ENCODE data around the gene MOGAT2. TPM values are rescaled to one million over a fixed set of nuclear protein-coding genes. Genes with fewer than 3 reads are reported as not detected.

Gene MOGAT2
- total RNA-seq, 1 experiment from 2014 or later: 0.08 TPM

DNA sequence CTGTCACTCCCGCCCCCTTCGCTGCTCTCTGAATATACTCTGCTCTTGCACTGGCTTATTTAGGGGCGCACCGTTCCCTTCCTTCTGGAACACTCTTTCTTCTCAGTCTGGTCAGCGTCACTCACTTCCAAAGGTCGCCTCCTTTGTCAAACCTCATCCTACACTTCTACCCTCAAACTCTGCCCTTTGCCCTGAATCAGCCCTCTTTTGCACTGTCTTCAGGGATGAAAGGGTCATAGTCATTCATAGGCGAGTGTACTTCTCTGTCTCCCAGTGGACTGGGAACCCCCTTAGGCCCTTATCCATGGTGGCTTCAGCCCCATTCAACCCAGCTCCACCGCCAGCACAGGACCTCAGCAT, 15.4 kb downstream of the MOGAT2 start:
- DNase-seq (ENCODE audit: low read depth, low spot score) (no peak), ATAC-seq (no peak)
- Histone ChIP-seq H3K4me3 (ENCODE audit: low read depth in 2 of 2, low read length in 2 of 2) (no peak overlapping the region), H3K27ac (ENCODE audit: low read length) (no peak overlapping the region), H3K4me1 (ENCODE audit: control insufficient read depth, insufficient read depth, low read length) (no peaks in the 10 kb centered on the region), H3K27me3 (ENCODE audit: control insufficient read depth, insufficient read depth, low read length) (peaks cover 19% of the 10 kb centered on the region), H3K9me3 (ENCODE audit: control insufficient read depth, insufficient read depth, low read depth, low read length) (no peaks in the 10 kb centered on the region), H3K36me3 (ENCODE audit: control insufficient read depth, insufficient read depth, low read length) (no peaks in the 10 kb centered on the region)
- intact Hi-C loops (cut with micrococcal nuclease; ENCODE audit: unreplicated experiment) (no loop called here), in situ Hi-C loops (cut with HindIII; ENCODE audit: low pct_unique_long_range_greater_than_20kb, low sequenced_read_pairs) (no loop called here)
- no TSS peak for BruUV-seq (replicated peaks)
- TF ChIP-seq, protein P1, sequence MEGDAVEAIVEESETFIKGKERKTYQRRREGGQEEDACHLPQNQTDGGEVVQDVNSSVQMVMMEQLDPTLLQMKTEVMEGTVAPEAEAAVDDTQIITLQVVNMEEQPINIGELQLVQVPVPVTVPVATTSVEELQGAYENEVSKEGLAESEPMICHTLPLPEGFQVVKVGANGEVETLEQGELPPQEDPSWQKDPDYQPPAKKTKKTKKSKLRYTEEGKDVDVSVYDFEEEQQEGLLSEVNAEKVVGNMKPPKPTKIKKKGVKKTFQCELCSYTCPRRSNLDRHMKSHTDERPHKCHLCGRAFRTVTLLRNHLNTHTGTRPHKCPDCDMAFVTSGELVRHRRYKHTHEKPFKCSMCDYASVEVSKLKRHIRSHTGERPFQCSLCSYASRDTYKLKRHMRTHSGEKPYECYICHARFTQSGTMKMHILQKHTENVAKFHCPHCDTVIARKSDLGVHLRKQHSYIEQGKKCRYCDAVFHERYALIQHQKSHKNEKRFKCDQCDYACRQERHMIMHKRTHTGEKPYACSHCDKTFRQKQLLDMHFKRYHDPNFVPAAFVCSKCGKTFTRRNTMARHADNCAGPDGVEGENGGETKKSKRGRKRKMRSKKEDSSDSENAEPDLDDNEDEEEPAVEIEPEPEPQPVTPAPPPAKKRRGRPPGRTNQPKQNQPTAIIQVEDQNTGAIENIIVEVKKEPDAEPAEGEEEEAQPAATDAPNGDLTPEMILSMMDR (IDR thresholded peaks at IDR 0.05): no peak
- TF ChIP-seq, protein P2, sequence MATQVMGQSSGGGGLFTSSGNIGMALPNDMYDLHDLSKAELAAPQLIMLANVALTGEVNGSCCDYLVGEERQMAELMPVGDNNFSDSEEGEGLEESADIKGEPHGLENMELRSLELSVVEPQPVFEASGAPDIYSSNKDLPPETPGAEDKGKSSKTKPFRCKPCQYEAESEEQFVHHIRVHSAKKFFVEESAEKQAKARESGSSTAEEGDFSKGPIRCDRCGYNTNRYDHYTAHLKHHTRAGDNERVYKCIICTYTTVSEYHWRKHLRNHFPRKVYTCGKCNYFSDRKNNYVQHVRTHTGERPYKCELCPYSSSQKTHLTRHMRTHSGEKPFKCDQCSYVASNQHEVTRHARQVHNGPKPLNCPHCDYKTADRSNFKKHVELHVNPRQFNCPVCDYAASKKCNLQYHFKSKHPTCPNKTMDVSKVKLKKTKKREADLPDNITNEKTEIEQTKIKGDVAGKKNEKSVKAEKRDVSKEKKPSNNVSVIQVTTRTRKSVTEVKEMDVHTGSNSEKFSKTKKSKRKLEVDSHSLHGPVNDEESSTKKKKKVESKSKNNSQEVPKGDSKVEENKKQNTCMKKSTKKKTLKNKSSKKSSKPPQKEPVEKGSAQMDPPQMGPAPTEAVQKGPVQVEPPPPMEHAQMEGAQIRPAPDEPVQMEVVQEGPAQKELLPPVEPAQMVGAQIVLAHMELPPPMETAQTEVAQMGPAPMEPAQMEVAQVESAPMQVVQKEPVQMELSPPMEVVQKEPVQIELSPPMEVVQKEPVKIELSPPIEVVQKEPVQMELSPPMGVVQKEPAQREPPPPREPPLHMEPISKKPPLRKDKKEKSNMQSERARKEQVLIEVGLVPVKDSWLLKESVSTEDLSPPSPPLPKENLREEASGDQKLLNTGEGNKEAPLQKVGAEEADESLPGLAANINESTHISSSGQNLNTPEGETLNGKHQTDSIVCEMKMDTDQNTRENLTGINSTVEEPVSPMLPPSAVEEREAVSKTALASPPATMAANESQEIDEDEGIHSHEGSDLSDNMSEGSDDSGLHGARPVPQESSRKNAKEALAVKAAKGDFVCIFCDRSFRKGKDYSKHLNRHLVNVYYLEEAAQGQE (IDR thresholded peaks at IDR 0.05; ENCODE audit: insufficient read depth in 1 of 2, low read depth in 2 of 2, low read length in 1 of 2): no peak
- TF ChIP-seq TCF7L2 (IDR thresholded peaks at IDR 0.05; ENCODE audit: low read depth, low read length) (no peak), POLR2AphosphoS5 (IDR thresholded peaks at IDR 0.05; ENCODE audit: low read depth, low read length) (no peak), SIN3A (IDR thresholded peaks at IDR 0.05; ENCODE audit: borderline replicate concordance, insufficient read depth, low read depth, low read length) (no peak)
- ChIA-PET CTCF (no interaction called here), POLR2A (no interaction called here)

DNA sequence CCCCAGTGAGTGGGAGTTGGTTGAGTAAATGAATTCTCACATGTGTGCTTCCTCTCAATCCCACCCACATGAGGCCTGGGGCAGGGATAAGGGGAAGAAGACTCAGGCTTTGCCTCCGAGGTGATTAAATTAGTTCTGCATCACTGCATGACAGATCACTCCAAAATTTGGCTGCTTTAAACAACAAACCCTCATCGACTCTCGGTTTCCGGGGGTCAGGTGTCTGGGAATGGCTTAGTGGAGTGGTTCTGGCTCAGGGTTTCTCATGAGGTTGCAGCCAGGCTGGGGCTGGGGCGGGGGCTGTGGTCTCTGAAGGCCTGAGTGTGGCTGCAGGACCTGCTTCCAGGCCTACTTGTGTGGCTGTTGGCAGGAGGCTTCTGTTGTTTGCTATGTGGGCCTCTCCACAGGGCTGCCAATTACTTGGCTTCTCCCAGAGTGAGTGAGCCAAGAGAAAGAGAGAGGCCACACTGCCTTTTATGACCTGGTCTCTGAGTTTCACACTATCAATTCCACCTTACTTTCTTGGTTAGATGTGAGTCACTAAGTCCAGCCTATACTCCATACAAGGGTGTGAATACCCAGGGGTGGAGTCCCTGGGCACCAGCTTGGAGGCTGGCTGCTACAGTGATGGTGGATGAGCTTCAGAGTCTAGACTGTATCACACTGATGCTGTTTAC, 15.9 kb downstream of the MOGAT2 start:
- ATAC-seq (0 out of 2 replicates have a peak, but pooled peaks have one; percentile 12), DNase-seq (ENCODE audit: low read depth, low spot score) (no peak)
- Histone ChIP-seq H3K4me1 (ENCODE audit: control insufficient read depth, insufficient read depth, low read length) (no peaks in the 10 kb centered on the region), H3K27me3 (ENCODE audit: control insufficient read depth, insufficient read depth, low read length) (peaks cover 20% of the 10 kb centered on the region), H3K9me3 (ENCODE audit: control insufficient read depth, insufficient read depth, low read depth, low read length) (no peaks in the 10 kb centered on the region), H3K4me3 (ENCODE audit: low read depth in 2 of 2, low read length in 2 of 2) (no peak overlapping the region), H3K27ac (ENCODE audit: low read length) (no peak overlapping the region), H3K36me3 (ENCODE audit: control insufficient read depth, insufficient read depth, low read length) (no peaks in the 10 kb centered on the region)
- intact Hi-C loops (cut with micrococcal nuclease; ENCODE audit: unreplicated experiment) (no loop called here), in situ Hi-C loops (cut with HindIII; ENCODE audit: low pct_unique_long_range_greater_than_20kb, low sequenced_read_pairs) (no loop called here)
- POLR2A ChIA-PET: no interaction called here
- CTCF ChIA-PET: interaction anchor here (1.1 kb wide), 1 partner anchor 10 kb away, joined by 4 read pairs; no protein-coding TSS in a partner anchor
- no TSS peak for BruUV-seq (replicated peaks)
- TF ChIP-seq TCF7L2 (IDR thresholded peaks at IDR 0.05; ENCODE audit: low read depth, low read length): no peak
- TF ChIP-seq, protein P2 (IDR thresholded peaks at IDR 0.05; ENCODE audit: insufficient read depth in 1 of 2, low read depth in 2 of 2, low read length in 1 of 2): no peak
- TF ChIP-seq POLR2AphosphoS5 (IDR thresholded peaks at IDR 0.05; ENCODE audit: low read depth, low read length): no peak
- TF ChIP-seq SIN3A (IDR thresholded peaks at IDR 0.05; ENCODE audit: borderline replicate concordance, insufficient read depth, low read depth, low read length): no peak
- TF ChIP-seq, protein P1 (IDR thresholded peaks at IDR 0.05): no peak

All from Panc1 (cell line).